Measurements from ENCODE around the gene ERCC1.

GRCh38 chr19:45440873-45441654 lies 17.3 kb upstream of the ERCC1 start:
- no peak for TF ChIP-seq POLR2A (IDR thresholded peaks at IDR 0.05)
- TF ChIP-seq, protein P1, sequence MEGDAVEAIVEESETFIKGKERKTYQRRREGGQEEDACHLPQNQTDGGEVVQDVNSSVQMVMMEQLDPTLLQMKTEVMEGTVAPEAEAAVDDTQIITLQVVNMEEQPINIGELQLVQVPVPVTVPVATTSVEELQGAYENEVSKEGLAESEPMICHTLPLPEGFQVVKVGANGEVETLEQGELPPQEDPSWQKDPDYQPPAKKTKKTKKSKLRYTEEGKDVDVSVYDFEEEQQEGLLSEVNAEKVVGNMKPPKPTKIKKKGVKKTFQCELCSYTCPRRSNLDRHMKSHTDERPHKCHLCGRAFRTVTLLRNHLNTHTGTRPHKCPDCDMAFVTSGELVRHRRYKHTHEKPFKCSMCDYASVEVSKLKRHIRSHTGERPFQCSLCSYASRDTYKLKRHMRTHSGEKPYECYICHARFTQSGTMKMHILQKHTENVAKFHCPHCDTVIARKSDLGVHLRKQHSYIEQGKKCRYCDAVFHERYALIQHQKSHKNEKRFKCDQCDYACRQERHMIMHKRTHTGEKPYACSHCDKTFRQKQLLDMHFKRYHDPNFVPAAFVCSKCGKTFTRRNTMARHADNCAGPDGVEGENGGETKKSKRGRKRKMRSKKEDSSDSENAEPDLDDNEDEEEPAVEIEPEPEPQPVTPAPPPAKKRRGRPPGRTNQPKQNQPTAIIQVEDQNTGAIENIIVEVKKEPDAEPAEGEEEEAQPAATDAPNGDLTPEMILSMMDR (IDR thresholded peaks at IDR 0.05): no peak

All from lower leg skin (tissue), 3 donors.